HG03196 (cell line): Measurements from ENCODE around the gene ERVH48-1.
"Not testable (repeated sequence)": the region's sequence is repeated elsewhere in the genome, so short reads cannot be mapped to it uniquely, and the experiment has no call there.

ENCODE experiments used
- ATAC-seq: cut with Tn5 transposase; IDR thresholded peaks from one replicate; pipeline ENCODE4 v1.9.1; 2021; ENCODE audit not compliant: unreplicated experiment

The ERVH48-1 gene

DNA sequence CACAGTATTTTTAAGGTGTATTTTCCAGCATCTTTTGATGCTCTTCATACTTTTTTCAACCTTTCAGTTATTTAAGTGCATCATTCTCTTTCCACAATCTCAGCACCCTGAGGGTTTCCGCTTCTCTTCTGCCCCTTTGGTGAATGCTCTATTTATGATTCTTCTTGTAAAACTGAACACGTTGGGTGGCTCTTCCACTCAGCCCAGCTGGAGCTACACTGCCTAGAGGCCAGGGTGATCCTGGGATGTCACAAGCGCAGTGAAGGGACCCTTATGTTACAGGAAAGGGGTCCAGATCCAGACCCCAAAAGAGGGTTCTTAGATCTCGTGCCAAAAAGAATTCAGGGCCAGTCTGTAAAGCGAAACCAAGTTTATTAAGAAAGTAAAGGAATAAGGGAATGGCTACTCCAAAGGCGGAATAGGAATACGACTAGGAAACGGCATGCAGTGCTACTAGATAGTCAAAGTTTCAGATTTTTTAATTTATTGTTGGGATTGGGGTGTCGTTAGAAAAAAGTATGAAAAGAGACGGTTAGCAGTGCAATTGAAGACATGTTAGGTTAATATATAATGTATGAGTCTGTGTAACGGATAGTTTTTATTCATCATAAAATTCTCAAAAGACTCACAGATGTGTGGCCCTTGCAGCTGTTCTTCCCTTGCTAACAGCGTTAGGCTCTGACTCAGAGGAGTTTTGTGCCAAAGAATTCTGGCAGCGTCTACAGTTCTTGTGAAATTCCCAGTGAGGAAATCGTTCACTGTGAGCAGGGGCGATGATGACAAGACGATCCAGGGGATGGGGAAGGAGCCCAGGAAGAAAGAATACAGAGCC lies 14.4 kb upstream of the ERVH48-1 start:
- ATAC-seq, result no peak

DNA sequence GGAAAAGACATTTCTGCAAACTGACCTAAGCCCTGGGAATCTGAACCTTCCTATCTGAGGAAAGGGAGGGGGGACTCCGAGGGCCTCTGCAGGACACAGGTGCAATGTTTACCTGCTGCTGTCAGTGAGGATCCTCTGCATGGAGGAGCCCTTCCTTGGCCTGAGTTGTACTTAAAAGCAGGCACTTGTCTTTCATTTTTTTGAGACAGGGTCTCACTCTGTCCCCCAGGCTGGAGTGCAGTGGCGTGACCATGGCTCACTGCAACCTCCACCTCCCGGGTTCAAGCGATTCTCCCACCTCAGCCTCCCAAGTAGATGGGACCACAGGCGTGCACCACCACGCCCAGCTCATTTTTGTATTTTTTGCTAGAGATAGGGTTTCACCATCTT lies 13.2 kb upstream of the ERVH48-1 start:
- not testable (repeated sequence) for ATAC-seq

DNA sequence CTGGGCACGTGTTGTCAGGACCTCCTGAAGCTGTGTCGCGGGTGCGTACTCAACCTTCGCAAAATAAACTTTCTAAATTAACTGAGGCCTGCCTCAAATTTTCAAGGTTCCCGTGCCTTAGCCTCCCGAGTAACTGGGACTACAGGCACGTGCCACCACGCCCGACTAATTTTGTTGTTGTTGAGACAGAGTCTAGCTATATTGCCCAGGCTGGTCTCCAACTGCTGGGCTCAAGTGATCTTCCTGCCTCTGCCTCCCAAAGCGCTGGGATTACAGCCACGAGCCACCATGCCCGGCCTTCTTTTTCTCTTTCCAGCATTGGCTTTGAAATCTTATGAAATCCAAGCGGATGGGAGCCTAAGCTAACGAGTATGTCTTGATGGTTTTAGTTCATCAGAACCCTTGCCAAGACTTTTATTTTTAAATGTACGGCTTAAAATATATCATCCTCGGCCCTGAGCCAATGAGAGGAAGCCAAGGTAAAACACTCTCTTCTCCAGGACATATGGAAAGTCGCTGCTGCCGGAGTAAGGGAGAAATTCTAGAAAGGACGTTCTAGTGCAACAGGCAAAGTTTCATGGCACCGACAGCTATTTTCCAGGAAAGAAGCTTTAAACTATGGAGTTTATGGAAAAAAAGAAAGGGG lies 12.7 kb upstream of the ERVH48-1 start:
- no peak for ATAC-seq

DNA sequence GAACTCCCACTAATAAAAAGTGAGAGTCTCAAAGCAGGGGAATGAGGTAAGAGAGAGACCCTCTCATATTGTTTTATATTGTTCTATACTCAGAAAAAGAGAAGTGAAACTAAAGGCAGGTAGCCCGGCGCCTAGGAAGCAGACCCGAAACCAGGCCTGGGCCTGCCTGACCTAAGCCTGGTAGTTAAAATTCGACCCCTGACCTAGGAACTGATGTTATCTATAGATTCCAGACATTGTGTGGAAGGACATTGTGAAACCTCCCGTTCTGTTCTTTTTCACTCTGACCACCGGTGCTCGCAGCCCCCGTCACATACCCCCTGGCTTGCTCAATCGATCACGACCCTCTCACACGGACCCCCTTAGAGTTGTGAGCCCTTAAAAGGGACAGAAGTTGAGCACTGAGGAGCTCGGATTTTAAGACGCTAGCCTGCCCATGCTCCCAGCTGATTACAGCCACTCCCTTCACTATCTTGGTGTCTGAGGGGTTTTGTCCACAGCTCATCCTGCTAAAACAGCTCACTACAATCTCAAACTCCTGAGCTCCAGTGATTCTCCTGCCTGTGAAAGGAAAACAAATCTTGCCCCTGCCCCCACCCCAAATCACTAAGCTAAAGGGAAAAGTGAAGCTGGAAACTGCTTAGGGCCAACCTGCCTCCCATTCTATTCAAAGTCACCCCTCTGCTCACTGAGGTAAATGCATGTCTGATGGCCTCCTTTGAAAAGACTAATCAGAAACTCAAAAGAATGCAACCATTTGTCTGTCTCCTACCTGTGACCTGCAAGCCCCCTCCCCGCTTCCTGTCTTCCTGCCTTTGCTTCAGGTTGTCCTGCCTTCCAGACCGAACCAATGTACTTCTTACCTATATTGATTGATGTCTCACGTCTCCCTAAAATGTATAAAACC lies 11.9 kb upstream of the ERVH48-1 start:
- ATAC-seq, result not testable (repeated sequence)

DNA sequence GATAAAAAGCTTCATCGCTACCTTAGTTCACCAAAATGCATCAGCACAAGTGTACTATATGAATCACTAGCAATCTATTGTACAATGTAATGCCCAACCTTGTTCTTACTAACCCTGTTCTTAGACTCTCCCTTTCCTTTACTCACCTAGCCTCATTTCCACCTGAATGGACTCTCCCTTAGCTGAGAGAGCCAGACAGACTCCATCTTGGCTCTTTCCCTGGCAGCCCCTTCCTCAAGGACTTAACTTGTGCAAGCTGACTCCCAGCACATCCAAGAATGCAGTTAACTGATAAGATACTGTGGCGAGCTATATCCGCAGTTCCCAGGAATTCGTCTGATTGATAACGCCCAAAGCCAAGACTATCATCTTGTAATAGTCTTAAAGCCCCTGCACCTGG lies 10.9 kb upstream of the ERVH48-1 start:
- ATAC-seq, result not testable (repeated sequence)

DNA sequence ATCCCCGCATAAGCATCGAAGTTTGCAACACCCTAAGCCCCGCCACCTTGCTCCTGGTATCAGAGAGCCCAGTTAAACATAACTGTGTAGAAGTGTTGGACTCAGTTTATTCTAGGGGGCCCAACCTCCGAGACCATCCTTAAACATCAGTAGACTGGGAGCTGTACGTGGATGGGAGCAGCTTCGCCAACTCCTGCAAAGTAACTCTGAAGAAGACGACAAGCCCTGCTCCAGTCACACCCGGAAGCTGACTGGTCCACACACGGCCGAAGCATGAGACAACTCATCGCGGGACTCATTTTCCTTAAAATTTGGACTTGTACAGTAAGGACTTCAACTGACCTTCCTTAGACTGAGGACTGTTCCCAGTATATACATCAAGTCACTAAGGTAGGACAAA lies 8.5 kb upstream of the ERVH48-1 start:
- not testable (repeated sequence) for ATAC-seq

DNA sequence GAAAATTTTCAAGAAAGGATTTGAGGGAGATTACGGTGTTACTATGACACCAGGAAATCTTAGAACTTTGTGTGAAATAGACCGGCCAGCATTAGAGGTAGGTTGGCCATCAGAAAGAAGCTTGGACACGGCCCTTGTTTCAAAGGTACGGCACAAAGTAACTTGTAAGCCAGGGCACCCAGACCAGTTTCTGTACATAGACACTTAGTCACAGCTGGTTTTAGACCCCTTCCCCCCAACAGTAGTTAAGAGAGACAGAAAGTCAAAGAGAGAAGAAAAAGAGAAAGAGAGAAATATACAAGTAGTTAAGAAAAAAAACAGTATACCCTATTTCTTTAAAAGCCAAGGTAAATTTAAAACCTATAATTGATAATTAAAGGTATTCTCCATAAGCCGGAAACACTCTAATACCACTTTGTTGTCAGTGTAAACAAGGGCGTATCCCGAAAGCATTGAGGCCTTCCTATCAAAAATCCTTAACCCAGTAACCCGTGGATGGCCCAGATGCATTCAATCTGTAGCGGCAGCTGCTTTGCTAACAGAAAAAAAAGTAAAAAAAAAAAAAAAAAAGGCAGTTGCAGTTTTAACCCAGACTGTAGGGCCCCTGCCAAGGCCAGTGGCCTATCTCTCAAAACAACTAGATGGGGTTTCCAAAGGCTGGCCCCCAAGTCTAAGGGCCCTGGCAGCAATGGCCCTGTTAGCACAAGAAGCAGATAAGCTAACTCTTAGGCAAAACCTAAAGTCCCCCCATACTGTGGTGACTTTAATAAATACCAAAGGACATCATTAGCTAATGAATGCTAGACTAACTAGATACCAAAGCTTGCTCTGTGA lies 7.9 kb upstream of the ERVH48-1 start:
- not testable (repeated sequence) for ATAC-seq

DNA sequence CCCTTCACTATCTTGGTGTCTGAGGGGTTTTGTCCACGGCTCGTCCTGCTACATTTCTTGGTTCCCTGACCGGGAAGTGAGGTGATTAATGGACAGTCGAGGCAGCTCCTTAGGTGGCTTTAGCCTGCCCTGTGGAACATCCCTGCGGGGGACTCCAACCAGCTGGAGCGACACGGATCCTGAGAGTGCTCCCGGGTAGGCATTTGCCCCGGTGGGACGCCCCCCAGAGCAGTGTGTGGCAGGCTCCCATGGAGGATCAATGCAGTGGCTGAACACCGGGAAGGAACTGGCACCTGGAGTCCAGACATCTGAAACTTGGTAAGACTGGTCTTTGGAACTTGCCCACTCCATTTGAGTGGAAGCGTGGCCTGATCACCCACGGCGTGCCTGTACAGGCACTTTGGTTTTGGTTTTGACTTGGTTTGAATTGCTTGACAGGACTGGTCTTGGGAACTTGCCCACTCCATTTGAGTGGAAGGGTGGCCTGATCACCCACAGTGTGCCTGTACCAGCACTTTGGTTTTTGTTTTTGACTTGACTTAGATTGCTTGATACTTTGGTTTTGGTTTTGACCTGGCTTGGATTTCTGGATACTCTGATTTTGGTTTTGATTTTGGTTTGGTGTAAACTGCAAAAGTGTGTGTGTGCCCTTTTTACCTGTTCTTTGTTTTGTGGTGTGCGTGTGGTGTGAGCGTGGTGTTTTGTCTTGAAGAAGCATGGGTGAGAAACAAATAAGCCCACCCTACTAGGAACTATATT lies 7.1 kb upstream of the ERVH48-1 start:
- ATAC-seq, result not testable (repeated sequence)

DNA sequence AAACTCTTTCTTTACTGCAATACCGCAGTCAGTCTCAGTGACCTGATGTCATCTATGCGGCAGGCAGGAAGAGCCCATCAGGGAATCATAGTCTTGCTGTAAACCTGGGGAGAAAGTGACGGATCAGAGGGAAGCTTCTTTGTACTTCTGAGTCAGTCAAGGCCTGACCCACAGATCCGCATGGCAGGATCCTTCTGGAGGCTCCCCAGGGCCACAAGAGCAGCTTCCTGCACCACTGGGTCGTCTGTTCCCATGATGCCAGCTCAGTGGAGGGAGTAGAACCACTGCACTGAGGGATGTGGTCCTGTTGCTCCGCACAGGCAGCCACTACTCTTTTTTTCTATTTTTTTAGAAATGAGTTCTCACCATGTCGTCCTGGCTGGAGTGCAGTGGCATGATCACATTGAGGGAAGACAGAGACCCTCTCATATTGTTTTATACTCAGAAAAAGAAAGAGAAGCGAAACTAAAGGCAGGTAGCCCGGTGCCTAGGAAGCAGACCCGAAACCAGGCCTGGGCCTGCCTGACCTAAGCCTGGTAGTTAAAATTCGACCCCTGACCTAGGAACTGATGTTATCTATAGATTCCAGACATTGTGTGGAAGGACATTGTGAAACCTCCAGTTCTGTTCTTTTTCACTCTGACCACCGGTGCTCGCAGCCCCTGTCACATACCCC lies 6.3 kb upstream of the ERVH48-1 start:
- ATAC-seq, result no peak

DNA sequence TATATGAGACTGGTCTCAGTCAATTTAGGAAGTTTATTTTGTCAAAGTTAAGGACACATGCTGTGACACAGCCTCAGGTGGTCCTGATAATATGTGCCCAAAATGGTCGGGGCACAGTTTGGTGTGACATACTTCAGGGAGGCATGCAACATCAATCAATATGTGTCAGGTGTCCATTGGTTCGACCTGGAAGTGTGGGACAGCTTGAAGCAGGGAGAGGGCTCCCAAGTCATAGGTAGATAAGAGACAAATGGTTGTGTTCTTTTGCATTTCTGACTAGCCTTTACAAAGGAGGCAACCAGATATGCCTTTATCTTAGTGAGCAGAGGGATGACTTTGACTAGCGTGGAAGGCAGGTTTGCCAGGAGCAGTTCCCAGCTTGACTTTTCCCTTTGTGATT lies 4.5 kb upstream of the ERVH48-1 start:
- no peak for ATAC-seq

DNA sequence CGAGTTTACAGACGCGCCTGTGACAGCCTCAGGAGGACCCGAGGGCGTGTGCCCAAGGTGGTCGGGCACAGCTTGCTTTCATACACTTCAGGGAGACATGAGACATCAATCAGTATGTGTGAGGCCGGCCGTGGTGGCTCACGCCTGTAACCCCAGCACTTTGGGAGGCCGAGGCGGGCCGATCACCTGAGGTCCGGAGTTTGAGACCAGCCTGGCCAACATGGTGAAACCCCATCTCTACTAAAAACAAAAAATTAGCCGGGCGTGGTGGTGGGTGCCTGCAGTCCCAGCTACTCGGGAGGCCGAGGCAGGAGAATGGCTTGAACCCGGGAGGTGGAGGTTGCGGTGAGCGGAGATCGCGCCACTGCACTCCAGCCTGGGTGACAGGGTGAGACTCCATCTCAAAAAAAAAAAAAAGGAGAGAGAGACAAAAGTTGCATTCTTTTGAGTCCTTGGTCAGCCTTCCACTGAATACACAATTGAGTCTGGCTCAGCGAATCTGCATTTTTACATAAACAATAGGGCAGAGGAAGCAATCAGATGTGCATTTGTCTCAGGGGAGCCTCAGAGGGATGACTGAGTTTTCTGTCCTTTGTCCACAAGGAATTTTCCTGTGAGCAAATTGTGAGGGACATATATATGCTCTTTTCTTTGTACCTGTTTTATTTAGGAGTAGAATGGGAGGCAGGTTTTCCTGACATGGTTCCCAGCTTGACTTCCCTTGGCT lies 2.2 kb upstream of the ERVH48-1 start:
- ATAC-seq, result not testable (repeated sequence)

DNA sequence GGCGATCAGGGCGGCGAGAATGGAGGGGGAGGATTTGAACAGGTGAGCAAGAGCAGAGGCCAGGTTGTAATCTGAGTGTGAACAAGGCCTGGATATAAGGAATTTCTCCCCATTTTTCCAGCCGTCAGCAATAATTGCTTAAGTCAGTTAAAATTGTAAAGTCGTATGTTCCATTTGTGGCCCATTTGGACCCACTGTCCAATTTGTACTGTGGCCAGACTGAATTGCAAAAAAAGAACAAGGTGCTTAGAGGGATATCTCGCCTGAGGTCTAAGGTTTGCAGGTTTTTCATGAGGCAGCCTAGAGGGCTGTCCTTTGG lies 1.0 kb downstream of the ERVH48-1 start:
- ATAC-seq, result no peak

DNA sequence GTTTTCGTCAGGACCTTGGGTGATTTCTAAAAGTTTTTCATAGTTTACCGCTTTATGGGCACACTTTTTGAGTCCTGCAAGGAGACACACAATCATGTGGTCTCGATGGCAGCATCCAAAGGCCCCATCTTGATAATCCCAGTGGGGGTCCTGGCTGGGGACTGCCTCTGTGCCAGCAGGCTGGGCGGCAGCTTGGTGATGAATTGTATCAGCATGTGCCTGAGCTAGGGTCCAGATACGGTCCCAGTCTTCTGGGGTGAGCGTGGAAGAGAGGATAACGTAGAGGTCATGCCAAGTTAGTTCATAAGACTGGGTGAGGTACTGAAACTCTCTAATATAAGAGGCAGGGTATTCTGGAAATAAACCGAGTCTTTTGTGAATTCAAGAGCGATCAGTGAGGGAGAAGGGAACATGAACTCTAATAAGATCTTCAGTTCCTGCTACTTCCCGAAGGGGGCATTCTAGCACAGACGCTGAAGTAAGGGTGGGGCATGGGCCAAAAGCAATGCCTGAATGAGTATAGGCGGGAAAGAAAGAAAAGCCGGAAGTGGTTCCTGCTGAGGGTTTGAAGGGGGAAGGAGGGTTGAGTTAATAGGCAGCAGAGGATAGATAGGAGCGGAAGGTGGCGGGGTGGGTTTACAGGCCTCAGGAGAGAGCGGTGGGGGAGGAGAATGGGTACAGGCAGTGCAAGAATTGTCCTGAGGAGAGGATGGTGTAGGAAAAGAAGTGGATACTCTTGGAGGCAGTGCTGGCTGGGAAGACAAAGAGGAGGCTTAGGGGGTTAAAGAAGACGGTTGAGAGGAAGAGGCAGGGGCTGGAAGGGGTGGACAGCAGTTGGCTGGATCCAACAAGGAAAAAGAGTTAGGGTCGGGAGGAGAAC lies 1.6 kb downstream of the ERVH48-1 start:
- ATAC-seq, result no peak

DNA sequence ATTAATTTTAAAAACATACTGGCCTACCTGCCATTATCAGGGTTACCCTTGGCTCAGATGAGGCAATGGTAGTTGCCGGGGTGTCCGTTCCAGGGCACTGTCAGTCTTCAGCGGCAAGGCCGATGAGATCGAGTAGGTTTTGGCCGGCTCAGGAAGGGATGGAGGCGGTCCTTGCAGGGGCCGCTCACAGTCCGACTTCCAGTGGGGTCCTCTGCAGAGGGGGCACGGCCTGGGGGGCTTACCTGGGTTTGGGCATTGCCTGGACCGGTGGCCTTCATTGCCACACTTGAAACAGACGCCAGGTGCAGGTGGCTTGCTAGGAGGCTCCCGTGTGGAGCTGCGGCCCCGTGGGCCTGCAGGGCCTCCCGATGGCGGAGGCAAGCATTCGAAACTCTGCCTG lies 2.5 kb downstream of the ERVH48-1 start:
- ATAC-seq, result no peak

DNA sequence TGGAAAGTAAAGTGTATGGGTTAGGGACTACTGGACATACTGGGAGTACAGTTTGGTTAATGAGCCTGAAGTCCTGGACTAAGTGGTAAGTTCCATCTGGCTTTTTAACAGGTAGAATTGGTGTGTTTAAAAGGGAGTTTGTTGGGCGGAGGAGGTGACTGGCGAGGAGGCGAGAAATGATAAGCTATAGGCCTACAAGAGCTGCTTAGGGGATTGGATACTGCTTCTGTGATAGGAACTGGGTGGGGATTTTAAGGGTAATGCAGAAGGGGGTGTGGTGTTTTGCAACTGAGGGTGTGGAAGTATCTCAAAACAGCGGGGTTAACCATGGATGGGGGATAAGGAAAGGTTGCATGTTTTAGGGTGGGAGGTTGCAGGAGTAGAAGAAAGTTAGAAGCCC lies 3.5 kb downstream of the ERVH48-1 start:
- no peak for ATAC-seq

DNA sequence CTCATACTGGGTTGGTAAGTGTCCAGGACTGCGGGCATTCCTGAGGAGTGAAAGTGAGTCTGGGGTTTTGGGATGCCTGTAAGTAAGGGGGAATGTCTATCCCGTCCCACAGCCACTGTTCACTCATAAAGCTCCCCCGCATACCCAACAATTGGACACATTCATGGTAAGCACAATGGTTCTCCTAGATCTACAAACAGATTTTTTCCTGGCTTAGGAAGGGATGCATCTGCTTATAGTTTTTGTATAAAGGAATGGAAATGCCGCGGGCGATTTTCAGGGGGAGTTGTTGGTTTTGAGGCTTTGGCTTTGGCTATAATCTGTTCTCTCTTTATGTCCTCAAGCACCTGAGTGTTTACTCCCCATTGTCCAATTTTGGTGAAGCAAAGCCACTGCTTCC lies 7.1 kb downstream of the ERVH48-1 start:
- ATAC-seq, result no peak

DNA sequence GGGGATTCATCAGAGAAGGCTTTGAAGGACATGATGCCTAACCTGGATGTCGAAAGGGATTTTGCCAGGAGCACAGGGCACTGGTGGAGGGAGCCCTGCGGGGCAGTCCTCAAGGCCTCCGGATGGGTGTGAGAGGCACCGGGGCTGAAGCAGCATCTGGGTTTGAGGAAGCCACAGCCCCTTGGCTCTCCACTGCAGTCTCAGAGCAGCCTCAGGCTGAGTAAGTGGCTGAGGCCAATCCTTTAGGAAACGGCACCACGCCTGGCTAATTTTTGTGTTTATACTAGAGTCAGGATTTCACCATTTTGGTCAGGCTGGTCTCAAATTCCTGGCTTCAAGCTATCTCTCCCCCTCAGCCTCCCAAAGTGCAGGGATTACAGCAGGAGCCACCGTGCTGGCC lies 12.0 kb downstream of the ERVH48-1 start:
- ATAC-seq, result no peak

DNA sequence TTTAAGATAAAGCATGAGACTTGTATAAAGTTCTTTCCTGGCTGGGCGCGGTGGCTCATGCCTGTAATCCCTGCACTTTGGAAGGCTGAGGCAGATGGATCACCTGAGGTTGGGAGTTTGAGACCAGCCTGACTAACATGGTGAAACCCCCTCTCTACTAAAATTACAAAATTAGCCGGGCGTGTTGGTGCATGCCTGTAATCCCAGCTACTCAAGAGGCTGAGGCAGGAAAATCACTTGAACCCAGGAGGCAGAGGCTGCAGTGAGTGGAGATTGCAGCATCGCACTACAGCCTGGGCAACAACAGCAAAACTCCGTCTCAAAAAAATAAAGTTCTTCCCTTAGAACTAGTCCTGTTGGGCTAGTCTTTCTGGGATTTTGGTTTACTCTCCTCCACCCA lies 13.5 kb downstream of the ERVH48-1 start:
- ATAC-seq, result not testable (repeated sequence)
